HG03060 (cell line): ENCODE data around the gene NUDT1.

Experiments used
- ATAC-seq: cut with Tn5 transposase; IDR thresholded peaks from one replicate; pipeline ENCODE4 v1.9.1; 2021; ENCODE audit warnings: low read depth, moderate number of reproducible peaks; ENCODE audit not compliant: unreplicated experiment

NUDT1 gene

DNA sequence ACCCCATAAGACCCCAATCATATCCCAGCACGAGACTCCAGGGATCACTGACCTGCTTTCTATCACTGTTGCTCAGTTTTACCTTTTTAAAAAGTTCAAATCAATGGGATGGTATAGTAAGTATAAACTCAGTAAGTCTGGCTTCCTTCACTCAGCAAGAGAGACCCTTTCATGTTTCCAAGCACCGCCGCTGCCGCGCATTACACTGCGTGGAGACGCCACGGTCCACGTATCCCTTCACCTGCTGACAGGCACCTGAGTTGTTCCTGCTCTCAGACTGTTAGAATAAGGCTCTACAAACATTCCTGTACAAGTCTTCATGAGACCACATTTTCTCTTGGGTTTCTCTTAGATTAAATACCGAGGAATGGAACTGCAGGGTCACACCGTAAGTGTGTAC, 37.6 kb upstream of the NUDT1 start:
- ATAC-seq: no peak

DNA sequence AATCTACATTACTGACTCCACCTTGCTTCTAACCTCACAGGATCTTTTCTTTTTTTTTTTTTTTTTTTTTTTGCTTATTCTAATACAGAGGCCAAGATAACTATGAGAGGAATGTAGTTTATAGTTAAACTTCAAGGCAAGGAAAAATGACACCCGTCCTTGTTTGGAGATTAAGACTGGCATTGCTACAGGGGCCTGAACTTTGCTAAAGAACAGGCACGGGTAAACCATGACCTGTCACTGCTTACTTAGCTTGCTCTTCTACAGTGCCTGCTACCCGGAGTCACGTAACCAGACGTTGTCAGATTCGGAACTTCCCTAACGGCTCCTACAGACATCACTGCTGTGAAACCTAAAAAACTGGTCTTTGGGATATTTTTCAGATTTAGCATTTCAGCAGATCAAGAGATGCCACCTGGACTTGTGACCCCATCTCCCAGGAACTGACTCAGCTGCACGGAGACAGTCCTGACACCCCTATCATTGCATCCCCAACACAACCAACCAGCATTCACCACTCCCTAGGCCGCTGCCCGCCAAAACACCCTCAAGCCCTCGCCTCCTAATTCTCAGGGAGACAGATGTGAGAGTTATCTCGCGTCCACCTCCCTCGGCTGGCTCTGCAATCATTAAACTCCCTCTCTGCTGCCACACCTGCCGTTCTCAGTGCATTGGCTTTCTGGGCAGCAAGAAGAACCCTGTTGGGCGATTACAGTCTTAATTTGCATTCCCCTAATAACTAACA, 36.8 kb upstream of the NUDT1 start:
- ATAC-seq: no peak

DNA sequence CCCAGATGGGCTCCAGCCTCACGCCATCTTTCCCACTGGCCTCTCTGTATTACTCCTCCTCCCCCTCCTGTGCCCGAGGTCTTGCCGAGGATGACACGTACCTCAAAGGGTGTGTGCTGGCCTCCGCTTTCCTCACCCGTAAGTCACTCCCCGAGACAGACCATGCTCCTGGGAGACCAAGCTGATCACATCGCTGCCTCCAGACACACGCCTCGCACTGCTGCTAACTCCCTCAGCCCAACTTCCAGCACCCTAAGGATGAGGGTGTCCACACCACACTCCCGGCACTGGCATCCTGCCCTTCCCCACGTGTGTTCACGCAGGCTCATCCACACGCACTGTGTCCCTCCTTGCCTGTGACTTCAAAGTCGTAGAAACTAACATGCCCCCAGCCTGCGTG, 33.3 kb upstream of the NUDT1 start:
- no peak for ATAC-seq

DNA sequence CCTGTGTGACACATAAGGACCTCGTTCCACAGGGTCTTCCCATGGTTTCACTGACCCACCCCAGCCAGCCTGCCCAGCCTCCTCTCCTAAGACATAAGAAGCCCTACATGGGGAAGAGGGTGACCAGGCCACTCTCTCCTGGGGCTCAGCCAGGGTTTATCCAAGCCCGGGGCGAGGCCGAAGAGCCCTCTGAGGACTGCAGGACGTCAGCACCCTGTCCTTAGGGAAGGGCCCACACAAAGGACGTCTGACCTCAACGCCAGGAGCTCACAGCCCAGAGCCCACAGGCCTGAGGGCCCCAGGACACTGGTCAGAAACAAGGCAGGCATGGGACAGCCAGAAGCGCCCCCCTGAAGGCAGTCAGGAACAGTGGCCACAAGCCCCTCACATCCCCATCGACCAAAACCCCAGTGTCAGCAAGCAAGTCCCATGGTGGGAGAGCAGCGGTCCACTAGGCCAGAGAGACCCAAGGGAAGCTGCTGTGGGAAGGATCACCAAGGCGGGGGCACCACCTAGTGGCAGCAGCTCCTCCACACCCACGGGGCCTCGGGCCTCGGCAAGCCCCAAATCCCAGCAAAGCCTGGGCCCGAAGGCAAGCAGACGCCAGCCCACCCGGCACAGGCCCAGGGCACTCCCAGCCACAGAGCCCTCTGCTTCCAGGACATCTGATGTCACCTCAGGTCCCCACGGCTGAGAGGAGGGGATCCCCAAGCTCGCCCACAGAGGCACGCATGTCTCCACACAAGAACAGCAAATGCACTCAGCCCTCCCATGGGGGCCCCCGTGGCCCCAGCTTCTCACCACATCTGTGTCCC, 32.7 kb upstream of the NUDT1 start:
- no peak for ATAC-seq

DNA sequence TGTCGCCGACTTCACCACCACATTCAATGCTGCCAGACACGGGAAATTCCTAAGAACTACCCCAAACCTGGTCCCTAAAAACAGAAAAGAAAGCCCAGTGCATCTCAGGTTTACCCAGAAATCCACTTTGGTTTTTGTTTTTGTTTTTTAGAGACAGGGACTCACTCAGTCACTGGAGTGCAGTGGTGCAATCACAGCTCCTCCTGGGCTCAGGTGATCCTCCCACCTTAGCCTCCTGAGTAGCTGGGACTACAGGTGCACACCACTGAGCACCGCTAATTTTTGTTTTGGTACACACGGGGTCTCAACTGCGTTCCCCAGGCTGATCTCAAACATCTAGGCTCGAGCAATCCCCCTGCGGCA, 32.1 kb upstream of the NUDT1 start:
- ATAC-seq: no peak

DNA sequence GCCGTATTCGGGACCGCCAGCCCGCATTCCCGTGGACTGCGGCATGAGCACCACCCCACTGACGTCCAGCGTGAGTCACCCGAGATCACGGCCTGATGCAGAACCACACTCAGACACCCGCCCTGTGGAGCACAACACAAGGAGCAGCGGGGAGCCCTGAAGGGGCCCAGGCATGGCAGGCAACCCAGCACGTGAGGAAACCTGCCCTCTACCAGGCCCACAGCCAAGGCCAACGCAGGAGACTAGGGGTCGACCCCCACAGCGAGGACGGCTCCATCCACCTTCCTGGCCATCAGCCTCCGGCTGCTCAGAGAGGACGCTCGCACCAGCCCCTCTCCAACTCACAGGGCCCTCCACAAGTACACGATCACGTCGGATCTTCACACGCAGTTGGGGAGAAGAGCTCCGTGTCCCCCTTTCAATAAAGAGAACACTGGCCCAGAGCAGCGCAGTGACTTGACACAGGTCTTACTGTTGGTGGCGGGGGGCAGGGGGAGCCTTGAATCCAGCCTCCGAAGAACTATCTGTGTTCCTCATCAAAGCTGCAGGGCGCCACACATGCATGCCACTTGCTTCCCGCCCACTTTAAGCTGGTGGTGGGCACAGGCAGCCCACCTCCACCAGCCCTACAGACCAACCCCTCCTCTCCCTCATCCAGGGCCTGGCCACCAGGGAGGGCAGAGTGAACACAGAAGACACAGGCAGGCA, 31.3 kb upstream of the NUDT1 start:
- no peak for ATAC-seq

DNA sequence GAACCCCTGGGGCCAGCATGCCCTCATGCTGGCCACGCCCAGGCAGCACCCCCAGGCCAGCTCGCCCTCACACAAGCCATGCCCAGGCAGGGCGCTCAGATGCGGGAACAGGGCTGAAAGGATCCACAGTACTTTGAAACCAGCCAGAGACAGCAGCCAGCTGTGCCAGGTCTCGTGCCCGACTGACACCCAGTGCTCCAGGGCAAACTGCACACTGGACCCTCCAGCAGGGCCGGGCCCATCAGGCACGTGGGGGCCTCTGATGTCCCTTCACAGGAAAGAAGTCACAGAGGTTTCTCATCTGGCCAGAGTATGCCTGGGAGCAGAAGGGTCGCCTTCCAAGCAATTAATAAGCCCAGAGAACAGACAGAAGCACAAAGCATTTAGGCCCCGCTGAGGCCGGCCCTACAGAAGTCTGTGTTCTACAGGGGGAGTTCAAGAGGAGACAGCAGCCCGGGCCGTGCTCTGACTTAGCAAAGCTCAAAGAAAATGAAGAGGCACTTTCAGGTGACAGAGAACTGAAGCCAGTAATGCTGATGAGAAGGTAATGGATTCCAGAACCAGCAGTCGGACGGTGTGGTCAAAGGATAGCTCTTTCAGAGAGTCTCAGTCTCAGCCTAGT, 30.7 kb upstream of the NUDT1 start:
- no peak for ATAC-seq

DNA sequence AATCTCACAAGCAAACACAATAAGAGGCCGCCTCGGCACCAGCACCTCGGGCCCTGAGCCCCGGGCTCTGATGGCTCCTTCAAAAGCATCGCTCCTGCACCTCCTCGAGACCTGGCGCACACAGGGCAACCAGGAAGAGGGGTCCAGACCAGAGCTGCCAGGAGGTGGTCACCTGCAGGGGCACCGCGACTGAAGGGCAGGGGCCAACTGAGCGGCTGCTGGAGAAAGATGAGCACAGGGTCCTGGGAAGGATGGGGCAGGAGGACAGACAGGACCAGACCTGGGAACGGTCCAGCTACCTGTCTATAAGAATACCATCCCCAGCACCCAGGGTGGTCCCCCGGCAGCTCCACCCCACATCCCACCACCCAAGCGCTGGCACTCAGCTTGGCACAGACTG, 30.1 kb upstream of the NUDT1 start:
- no peak for ATAC-seq

DNA sequence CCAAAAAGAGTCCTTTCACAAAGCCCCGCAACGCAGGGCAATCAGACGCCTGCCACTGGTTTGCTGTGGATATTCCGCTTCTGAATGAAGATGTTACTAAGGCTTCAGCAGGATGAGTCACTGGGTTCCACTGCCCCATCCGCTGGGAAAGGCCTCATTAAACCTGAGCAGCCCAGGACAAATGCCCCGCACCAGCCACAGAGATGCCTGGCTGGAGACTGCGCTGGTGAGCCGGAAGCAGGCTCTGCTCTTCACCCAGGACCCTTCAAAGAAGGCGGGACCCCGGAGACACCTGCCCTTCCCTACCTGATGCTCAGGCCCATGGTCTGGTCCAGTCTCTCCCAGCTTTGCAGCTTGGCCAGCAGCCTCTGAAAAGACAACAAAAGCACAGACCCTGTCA, 29.1 kb upstream of the NUDT1 start:
- no peak for ATAC-seq

DNA sequence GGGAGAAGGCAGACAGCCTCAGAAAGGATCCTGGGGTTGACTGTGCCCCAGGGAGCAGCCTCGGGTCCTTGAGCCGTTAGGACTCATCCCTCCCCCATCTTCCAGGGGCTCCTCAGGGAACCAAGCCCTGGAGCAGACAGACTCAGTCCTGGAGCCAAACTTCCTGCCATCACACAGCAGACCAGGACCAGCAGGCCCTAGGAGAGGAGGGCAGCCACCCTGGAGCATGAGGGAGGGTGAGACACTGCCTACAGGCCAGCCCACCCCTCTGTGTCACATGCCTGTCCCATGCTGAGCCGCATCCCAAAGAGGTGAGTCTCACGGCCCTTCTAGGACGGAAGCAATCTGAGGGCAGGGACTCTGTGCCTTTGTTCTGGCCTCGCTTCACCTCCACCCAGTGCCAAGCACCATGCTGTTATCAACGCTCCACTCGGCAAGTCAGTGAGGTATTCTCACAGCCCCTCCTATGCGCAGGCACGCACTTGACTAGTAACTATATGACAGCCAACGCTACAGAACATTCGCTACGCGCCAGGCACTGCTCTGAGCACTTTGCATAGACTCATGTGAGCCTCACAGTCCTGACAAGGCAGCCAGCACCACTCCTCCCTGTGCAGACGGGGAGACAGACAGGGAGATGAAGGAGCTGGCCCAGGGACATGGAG, 28.3 kb upstream of the NUDT1 start:
- no peak for ATAC-seq

DNA sequence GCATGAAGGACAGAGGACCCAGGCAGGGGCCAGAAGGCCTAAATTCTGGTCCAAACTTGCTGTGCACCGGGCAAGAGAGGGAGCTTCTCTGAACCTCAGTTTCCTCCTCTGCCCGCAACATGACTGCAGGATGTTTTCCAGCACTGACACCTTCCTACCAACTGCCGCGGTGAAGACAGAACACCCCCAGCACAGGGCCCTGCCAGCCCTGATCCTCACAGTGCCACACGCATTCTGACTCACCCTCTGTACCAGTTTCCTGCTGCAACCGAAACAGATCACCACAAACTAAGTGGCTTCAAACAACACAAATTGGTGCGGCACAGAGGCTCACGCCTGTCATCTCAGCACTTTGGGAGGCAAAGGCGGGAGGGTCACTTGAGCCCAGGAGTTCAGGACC, 27.4 kb upstream of the NUDT1 start:
- ATAC-seq: no peak

DNA sequence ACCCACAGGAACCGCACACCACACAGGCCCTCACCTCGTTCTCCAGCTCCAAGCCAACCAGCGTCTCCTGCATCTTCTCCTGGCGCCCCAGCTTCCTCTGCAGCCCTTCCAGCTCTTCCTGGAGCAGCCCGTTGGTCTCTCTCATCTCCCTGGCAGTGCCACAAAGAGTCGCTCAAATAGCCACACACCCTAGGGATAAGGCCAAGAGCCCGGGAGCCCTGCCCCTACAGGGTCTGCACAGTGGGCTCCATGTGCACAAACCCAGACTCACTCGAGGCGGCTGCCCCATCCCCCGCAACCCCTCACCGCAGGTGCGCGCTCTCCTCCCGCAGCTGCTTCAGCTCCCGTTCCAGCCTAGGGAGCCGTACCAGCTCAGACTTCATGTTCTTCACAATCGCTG, 26.2 kb upstream of the NUDT1 start:
- no peak for ATAC-seq

DNA sequence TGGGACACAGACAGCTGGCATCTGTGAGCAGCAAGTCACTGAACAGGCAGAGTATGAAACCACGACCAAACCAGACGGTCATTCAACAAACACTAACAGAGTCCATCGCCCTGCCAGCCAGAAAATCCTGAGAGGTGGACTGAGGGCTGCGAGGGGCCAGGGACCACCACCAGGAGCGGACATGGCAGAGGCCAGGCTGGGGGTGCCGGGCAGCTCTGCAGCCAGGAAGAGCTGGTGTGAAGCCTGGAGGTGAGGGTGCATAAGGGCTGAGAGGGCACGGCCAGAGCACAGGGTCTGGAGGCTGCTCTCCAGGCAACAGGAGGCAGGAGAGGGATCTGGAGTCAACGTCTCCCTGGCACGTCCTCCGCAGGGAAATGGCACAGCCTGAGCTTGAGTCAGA, 24.8 kb upstream of the NUDT1 start:
- ATAC-seq: no peak

DNA sequence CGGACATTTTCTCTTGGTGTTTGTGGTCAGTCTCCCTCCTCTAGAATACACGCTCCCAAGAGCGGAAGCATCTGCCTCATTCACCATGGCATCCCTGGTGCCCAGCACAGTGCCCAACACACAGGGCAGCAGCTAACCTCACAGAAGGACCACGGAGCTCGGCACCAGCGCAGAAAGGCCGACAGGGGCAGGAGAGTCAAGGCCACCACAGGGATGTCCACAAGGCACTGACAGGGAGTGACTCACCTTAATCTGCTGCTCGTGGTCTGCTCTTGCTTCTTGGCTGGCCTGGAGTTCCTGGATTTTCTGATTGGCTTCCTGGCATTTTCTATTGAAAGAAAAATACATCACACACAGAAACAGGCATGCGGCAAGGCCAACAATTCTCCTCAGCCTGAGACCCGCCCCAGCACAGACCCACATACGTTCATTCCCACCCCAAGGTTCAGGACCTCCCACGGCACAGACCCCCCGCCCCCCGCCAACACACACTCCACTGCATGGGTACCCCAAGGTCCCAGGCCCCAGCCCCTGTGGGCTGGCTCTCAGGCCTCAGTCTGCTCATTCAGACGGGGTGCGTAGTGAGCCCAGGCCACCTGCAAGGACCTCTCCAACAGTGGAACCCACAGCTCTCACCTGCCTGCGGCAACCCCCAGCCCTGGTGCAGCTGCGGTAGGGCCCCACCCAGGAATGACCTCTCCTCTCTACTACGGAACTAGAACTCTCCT, 24.1 kb upstream of the NUDT1 start:
- no peak for ATAC-seq

DNA sequence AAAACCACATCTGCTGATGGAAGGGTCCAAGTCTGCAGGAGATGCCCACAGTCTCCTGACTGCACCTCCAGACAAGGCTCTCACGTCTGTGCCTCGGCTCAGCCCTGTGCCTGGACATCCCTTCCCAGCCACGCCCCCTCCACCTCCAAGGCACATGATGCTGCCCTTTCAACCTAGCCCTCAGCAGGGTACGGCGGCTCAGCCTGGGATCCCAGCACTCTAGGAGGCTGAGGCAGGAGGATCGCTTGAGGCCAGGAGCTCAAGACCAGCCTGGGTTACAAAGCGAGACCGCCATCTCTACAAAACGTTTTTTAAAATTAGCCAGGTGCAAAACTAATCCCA, 23.6 kb upstream of the NUDT1 start:
- no peak for ATAC-seq

DNA sequence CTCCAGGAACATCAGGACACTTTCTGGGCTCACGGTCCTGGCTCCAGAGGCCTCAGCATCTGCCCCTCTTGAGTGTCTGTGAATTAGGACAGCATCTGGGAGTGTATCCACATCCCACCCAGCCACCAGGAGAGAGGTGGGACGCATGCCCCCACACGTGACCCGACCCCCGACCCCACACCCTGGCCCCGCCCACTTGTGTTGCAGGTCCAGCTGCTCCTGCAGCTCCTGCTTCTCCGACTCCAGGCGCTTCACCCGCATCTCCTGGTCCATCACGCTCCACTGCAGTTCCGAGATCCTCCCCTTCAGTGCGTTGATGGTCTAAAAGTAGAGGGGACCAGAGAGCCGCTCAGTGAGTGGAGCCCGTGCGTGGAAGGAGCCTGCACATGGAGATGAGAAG, 22.9 kb upstream of the NUDT1 start:
- ATAC-seq: no peak

DNA sequence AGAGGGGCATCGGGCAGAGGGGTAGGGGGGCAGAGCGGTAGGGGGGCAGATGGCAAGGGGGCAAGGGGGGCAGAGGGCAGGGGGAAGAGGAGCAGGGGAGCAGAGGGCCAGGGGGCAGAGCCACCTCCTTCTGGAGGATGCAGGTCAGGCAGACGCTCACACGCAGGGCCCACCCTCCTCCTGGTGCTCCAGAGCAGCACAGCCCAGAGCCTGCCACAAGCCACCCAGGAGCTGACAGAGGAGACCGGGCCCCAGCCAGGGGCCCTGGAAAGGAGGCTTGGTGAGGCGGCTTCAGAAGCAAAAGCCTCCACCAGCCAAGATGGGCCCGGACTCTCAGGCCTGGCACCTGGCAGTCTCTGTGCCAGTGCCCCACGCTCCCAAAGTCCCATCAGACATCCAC, 22.4 kb upstream of the NUDT1 start:
- no peak for ATAC-seq

DNA sequence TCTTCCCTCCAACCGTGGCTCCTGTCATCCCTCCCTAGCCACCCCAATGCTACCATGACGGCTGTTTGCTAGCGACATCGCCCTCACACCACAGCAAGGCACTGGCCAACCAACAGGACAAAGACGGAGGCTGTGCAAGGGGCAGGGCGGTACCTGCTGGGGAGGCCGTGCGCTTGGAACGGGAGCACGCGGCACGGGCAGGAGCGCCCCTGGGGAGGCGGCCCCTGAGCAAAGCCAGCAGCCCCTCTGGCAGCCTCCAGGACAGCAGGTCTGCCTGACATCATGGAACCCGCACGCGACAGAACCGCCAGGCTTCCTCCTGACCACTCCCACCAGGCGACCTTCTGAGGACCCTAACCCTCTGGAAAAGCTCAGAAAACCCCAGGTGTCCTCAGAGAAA, 22.0 kb upstream of the NUDT1 start:
- ATAC-seq: no peak

DNA sequence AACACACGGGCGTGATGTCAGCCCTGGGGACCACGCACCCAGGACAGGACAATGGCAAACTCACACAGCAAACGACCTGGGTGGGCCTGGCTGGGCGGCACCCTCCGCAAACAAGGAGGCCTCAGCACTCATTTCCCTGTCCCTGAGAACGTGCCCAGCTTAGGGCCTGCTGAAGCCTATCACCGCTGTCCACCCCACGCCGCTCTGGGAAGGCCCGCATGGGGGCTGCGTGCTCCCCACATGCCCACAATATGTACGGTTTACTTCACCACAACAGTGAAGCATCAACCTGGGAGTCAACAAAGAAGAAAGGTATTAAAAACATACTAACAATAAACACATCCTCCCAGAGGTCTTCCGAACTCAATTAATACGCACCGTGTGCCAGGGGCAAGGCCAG, 21.5 kb upstream of the NUDT1 start:
- no peak for ATAC-seq

DNA sequence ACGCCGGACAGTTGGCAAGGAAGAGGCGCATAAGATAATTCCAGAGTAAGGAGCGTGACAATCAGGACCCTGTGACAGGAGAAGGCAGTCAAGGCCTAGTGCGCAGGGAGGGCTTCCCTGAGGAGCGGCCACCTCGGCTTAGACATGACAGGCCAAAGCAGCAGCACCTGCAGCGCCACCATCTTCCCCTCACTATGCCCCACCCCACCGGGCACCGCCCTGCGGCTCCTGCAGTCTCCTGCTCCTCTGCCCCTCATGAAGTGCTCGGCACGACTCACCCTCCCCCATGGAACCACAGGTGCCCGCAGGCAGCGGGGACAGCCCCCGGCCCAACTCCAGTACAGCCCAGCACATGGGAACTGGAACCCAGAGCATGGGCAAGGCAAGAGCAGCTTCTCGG, 21.1 kb upstream of the NUDT1 start:
- no peak for ATAC-seq
